Gastroesophageal sphincter (tissue), 4 donors: Measurements from ENCODE around the gene PARL. TPM values are rescaled to one million over a fixed set of nuclear protein-coding genes. Genes with fewer than 3 reads are reported as not detected.

Experiments
- ATAC-seq: fragments of 150-250 bp; one replicate; pipeline ENCODE4 v1.9.1; 2016; ENCODE audit warnings: mild to moderate bottlenecking, moderate library complexity
- H3K27ac ChIP-seq, 4 donors: fragments of 200-600 bp; sonication (generic) in 3 of 4; 1 replicate in 3 of 4; 2 replicates in 1 of 4; pipeline ENCODE4 v1.5.1; 2016 to 2019
- H3K27me3 ChIP-seq: fragments of 200-600 bp; sonication (generic); one replicate; pipeline ENCODE4 v1.5.1; 2019
- H3K36me3 ChIP-seq, 2 donors: fragments of 200-600 bp; sonication (generic); one replicate each; pipeline ENCODE4 v1.5.1; 2019; ENCODE audit warnings: control low read depth in 1 of 2
- H3K4me1 ChIP-seq, 3 donors: fragments of 200-600 bp; sonication (generic); 1 replicate in 2 of 3; 2 replicates in 1 of 3; pipeline ENCODE4 v1.5.1; 2016 to 2019; ENCODE audit warnings: control low read depth in 2 of 3
- H3K4me3 ChIP-seq, 2 donors: fragments of 200-600 bp; sonication (generic); one replicate each; pipeline ENCODE4 v1.5.1; 2019; ENCODE audit warnings: mild to moderate bottlenecking in 1 of 2, moderate library complexity in 1 of 2
- H3K9me3 ChIP-seq, 3 donors: fragments of 200-600 bp; sonication (generic); one replicate each; pipeline ENCODE4 v1.5.1; 2017 to 2019; ENCODE audit warnings: control low read depth in 2 of 3
- EP300 ChIP-seq: sonication (generic); formaldehyde crosslinking; IDR thresholded peaks from one replicate; pipeline ENCODE4 v1.6.1; 2017; ENCODE audit warnings: antibody characterized with exemption, mild to moderate bottlenecking
- POLR2A ChIP-seq, 2 donors: fragments of 450-650 bp; IDR thresholded peaks; one replicate each; pipeline ENCODE4 v1.6.1; 2017; ENCODE audit warnings: antibody characterized with exemption in 2 of 2, mild to moderate bottlenecking in 2 of 2, moderate library complexity in 1 of 2
- POLR2AphosphoS5 ChIP-seq: sonication (generic); formaldehyde crosslinking; IDR thresholded peaks from one replicate; pipeline ENCODE4 v1.6.1; 2017; ENCODE audit warnings: antibody characterized with exemption
- WGBS, 2 donors: methylation state at CpG; one replicate each; pipeline ENCODE4 v1.1.5; 2018; ENCODE audit warnings: low coverage in 1 of 2; 5-methylcytosine and 5-hydroxymethylcytosine counted together
- total RNA-seq, 4 donors: library from RNA; depleted of rRNA; stranded (reverse); fragments of >200 nt; gene quantifications; one replicate each; pipeline ENCODE4 v1.1.0, GENCODE V29; 2016
- TF ChIP-seq, protein P1 (sequence below), 4 experiments: fragments of 200-600 bp in 2 of 4; fragments of 450-650 bp in 2 of 4; sonication (generic) in 1 of 4; IDR thresholded peaks; one replicate each; pipeline ENCODE4 v1.5.1; 2017 to 2019; ENCODE audit warnings: antibody characterized with exemption in 4 of 4, mild to moderate bottlenecking in 2 of 4, moderate library complexity in 2 of 4

PARL gene
- total RNA-seq, 4 donors from 2014 or later = 40.6 to 55.7 (median 54.7) TPM

- Histone ChIP-seq H3K27ac (no peak overlapping the region), H3K4me1 (no peaks in the 10 kb centered on the region), H3K4me3 (no peak overlapping the region), H3K9me3 (no peaks in the 10 kb centered on the region), H3K27me3 (no peaks in the 10 kb centered on the region), H3K36me3 (no peaks in the 10 kb centered on the region)
- no peak for ATAC-seq
- 95 to 98% methylated on average over 7 to 8 of the region's 8 CpGs for WGBS, 2 donors
- TF ChIP-seq, protein P1, sequence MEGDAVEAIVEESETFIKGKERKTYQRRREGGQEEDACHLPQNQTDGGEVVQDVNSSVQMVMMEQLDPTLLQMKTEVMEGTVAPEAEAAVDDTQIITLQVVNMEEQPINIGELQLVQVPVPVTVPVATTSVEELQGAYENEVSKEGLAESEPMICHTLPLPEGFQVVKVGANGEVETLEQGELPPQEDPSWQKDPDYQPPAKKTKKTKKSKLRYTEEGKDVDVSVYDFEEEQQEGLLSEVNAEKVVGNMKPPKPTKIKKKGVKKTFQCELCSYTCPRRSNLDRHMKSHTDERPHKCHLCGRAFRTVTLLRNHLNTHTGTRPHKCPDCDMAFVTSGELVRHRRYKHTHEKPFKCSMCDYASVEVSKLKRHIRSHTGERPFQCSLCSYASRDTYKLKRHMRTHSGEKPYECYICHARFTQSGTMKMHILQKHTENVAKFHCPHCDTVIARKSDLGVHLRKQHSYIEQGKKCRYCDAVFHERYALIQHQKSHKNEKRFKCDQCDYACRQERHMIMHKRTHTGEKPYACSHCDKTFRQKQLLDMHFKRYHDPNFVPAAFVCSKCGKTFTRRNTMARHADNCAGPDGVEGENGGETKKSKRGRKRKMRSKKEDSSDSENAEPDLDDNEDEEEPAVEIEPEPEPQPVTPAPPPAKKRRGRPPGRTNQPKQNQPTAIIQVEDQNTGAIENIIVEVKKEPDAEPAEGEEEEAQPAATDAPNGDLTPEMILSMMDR (IDR thresholded peaks at IDR 0.05) = no peak
- no peak for TF ChIP-seq POLR2AphosphoS5
- no peak for TF ChIP-seq EP300
- no peak for TF ChIP-seq POLR2A (IDR thresholded peaks at IDR 0.05)
Measured at GRCh38 chr3:183911763-183912506, 27.3 kb upstream of the PARL start.

GRCh38 chr3:183911087-183911486, 26.4 kb upstream of the PARL start:
- TF ChIP-seq, protein P1 (IDR thresholded peaks at IDR 0.05) = no peak
- TF ChIP-seq POLR2AphosphoS5 = no peak
- Histone ChIP-seq H3K27ac (no peak overlapping the region), H3K9me3 (no peaks in the 10 kb centered on the region), H3K27me3 (no peaks in the 10 kb centered on the region), H3K4me3 (no peak overlapping the region), H3K36me3 (no peaks in the 10 kb centered on the region), H3K4me1 (no peaks in the 10 kb centered on the region)
- 77 to 83% methylated on average over 2 to 5 of the region's 6 CpGs for WGBS, 2 donors
- ATAC-seq = no peak

DNA sequence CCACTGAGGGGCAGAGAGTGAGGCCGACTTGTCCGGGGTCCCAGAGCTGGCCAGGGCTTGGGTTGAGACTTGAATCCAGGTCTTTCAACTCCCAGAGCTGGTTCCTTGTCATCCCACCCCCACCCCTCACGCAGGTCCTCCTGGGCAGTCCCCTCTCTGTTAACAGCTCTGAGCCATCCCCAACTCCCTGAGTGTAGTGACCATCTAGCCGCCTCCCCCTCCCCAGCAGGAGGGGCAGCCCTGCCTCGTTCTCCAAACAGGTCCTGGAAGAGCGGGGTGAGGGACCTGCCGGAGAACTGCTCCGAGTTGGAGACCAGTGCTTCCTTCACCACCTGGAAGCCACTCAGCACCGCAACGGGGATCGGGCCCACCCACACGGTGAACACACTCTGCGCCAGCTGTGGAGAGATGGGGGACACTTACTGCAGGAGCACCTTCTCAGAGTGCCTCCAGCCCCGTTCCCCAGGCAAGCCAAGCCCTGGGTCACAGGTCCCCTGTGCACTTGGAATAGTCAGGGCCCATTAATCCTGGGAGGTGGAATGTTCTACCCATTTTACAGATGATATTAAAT, 24.4 kb upstream of the PARL start:
- no peaks in the 10 kb centered on the region for H3K4me1 ChIP-seq
- no peaks in the 10 kb centered on the region for H3K9me3 ChIP-seq
- H3K27me3 ChIP-seq = peaks cover 3% of the 10 kb centered on the region
- no peaks in the 10 kb centered on the region for H3K36me3 ChIP-seq
- H3K27ac ChIP-seq = no peak overlapping the region
- TF ChIP-seq EP300 (no peak), POLR2A (IDR thresholded peaks at IDR 0.05) (no peak), POLR2AphosphoS5 (no peak)
- TF ChIP-seq, protein P1 (IDR thresholded peaks at IDR 0.05) = no peak
- ATAC-seq = no peak
- 70 to 79% methylated on average over 2 of the region's 14 CpGs for WGBS, 2 donors
- H3K4me3 ChIP-seq = no peak overlapping the region

GRCh38 chr3:183907911-183908331, 23.2 kb upstream of the PARL start:
- Histone ChIP-seq H3K27me3 (peaks cover 8% of the 10 kb centered on the region), H3K27ac (no peak overlapping the region), H3K4me3 (no peak overlapping the region), H3K9me3 (no peaks in the 10 kb centered on the region), H3K4me1 (no peaks in the 10 kb centered on the region), H3K36me3 (no peaks in the 10 kb centered on the region)
- TF ChIP-seq POLR2A (IDR thresholded peaks at IDR 0.05) (no peak), EP300 (no peak), POLR2AphosphoS5 (no peak)
- TF ChIP-seq, protein P1 (IDR thresholded peaks at IDR 0.05) = no peak
- WGBS, 2 donors = no CpG with 5 or more reads among the region's 16 CpGs
- ATAC-seq = no peak

- TF ChIP-seq EP300 (no peak), POLR2A (IDR thresholded peaks at IDR 0.05) (no peak), POLR2AphosphoS5 (no peak)
- TF ChIP-seq, protein P1 (IDR thresholded peaks at IDR 0.05) = no peak
- H3K27me3 ChIP-seq = peaks cover 8% of the 10 kb centered on the region
- no peak overlapping the region for H3K4me3 ChIP-seq
- H3K9me3 ChIP-seq = no peaks in the 10 kb centered on the region
- ATAC-seq = no peak
- WGBS, 2 donors = 44 to 70% methylated on average over 3 to 6 of the region's 6 CpGs
- H3K4me1 ChIP-seq = no peaks in the 10 kb centered on the region
- H3K27ac ChIP-seq = no peak overlapping the region
- no peaks in the 10 kb centered on the region for H3K36me3 ChIP-seq
Measured at GRCh38 chr3:183907176-183907575, 22.5 kb upstream of the PARL start.
